Right lung (tissue), 5 donors: Measurements from ENCODE around the gene SLC16A9. TPM values are rescaled to one million over a fixed set of nuclear protein-coding genes. Genes with fewer than 3 reads are reported as not detected.

ENCODE experiments used
- DNase-seq, 2 donors: peaks; one replicate each; pipeline ENCODE4 v3.0.0-alpha.2; 2013
- polyA plus RNA-seq, 5 donors: library from polyadenylated mRNA; unstranded; fragments of 120-200 nt; gene quantifications; one replicate each; pipeline versions ENCODE4 v1.2.1 to v1.2.3, GENCODE V29; 2013; ENCODE audit warnings: inconsistent platforms in 1 of 5, low replicate concordance in 1 of 5; ENCODE audit not compliant: insufficient read length in 5 of 5, insufficient read depth in 1 of 5

The SLC16A9 gene
- polyA plus RNA-seq, 5 donors = 33.1 to 56.2 (median 41.5) TPM

DNA sequence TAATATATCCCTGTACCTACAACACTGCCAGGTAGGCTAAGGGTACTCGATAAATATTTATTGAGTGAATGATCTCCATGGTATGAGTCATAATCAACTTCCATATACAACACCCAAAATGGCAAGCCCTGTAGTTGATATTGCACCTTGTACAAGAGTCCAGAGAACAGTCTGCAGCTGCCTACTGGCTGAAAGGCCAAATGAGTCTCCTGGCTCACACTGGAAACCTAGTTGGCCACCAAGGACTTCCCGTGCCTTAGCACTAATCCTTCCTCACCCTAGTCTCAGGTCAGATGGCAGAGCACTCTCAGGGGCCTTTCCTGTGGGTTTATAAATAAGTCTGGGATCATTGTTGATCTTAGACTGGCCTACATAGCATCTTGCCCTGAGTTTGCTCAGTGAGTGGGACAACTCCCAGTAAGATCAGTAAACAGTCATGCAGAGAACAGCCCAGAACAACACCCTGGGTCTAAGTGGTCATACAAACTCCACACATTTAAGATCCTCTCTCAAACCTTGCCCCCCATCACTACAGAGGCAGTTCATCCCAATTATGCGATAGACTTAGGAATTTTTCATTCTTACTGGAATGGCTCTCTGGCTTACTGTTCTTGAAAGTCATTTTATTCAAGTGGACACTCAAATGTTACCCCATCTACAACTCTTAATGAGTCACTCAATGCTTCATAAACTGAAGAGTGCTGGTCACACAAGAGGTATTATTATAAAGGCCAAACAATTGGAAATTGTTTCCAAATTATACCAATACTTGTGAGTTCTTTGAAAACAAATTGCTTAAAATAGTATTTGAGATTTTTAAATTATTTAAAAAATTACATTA is 14.7 kb upstream of the SLC16A9 start:
- DNase-seq = no peak

- no peak for DNase-seq
Observed at GRCh38 chr10:59720377-59720776, 10.7 kb upstream of the SLC16A9 start.

DNA sequence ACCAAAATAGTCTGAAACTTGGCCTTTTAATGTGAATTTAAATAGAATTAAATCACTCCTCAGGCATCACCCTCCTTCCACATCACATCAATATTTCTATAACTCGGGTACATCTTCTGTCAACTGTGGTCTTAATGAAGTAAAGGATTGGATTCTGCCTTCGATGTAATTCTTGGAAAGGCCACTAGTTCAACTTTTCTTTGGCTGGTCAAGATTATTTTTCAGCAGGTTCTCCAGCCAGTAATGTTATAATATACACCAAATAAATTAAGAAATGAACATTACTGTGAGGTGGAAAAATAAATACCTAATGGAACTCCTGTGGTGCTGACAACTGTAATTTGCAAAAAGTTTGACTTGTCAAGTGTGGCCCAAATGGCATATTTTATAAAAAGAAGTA is 9.7 kb upstream of the SLC16A9 start:
- no peak for DNase-seq

DNA sequence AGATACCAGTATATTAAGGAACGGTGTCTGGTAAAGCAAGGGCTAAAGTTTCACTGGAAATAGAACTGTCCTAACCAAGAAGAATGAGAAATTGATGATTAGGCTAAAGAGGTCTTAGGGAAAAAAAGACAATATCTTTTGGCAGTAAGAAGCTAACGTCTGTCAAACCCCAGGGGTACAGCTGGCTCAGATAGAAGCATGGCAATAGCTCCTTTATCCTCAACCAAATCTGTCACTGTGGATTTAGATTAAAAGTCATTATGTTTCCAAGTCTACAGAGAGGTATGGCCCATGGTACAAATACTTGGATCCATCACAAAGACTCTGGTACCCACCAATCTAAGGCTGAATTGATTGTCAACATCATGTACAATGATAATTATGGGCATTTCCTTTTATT is 8.6 kb upstream of the SLC16A9 start:
- DNase-seq = no peak

GRCh38 chr10:59713196-59713821 is 3.7 kb upstream of the SLC16A9 start:
- DNase-seq = no peak

- no peak for DNase-seq
Observed at GRCh38 chr10:59711871-59712494, 2.3 kb upstream of the SLC16A9 start.

DNA sequence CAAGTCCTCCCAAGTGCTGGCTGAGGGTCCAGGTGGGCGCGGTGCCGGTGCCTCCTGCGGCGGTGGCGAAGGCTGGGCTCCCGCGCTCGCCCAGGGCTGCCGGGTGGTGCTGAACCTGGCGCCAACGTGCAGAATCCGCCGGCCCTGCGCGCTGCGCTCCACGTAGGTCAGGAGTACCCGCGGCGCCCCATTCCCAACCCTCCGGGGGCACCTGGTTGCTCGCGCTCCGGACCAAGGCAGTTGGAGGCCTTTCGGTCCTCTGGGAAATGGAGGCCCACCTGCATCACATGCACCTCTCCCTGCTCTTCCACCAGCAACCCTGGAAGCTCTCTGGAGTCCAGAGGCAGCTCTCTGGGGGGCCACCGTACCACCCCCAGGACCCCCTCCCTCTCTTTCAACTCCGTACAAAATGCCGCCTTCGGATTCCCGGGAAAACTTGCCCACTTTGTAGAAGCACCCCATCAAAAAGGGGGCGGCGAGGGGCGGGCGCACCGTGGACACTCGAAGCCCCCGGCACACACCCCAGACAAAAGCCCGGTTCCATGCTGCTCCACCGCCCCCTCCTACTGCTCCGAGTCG is 745 bp downstream of the SLC16A9 start:
- peak in 1 of 2 donors; percentile 27 for DNase-seq

DNA sequence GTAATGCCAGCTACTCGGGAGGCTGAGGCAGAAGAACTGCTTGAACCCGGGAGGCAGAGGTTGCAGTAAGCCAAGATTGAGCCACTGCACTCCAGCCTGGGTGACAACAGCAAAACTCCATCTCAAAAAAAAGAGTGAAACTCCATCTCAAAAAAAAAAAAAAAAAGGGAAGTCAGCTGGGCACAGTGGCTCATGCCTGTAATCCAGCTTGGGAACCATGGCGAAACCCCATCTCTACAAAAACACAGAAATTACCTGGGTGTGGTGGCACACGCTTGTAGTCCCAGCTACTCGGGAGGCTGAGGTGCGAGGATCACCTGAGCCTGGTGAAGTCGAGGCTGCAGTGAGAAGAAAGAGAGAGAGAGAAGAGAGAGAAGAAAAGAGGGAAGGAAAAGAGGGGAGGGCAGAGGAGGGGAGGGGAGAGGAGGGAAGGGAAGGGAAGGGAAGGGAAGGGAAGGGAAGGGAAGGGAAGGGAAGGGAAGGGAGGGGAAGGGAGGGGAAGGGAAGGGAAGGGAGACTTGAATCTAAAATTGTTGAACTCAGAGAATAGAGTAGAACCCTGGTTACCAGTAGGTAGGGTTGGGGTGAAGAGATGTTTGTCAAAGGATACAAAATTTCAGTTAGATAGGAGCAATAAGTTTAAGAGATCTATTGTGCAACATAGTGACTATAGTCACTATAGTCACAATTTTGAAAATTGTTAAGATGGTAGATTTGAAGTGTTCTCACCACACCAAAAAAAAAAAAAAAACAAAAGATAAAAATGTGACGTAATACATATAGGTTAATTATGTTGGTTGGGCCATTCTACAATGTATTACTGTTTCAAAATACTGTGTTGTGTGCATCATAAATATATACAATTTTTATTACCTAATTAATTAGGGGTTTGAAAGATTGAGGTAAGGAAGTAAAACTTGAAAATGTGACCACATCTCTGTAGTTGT is 2.5 kb downstream of the SLC16A9 start:
- DNase-seq = no peak

GRCh38 chr10:59705931-59706330 is 3.7 kb downstream of the SLC16A9 start:
- no peak for DNase-seq

GRCh38 chr10:59704630-59705029 is 5.0 kb downstream of the SLC16A9 start:
- no peak for DNase-seq

- no peak for DNase-seq
Observed at GRCh38 chr10:59702347-59702746, 7.3 kb downstream of the SLC16A9 start.

DNA sequence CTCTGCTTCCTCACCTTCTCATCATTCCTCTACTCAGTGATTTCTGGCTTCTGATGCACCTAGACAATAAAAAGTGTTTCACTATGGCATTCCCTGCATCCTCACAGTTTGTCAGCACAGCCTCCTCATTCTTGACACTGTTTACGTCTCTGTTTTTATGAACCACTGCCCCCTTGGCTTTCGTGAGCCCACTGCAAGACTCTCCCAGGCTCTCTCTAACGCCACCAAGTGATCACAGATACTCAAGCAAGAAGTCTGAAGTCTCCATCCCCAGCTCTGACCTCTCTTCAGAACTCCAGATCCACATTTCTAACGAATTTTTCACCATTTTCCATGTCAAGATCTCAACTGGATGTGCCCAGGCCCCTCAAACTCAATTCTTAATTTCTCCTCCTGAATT is 8.9 kb downstream of the SLC16A9 start:
- DNase-seq = no peak

- DNase-seq = no peak
Observed at GRCh38 chr10:59698326-59698725, 11.3 kb downstream of the SLC16A9 start.

DNA sequence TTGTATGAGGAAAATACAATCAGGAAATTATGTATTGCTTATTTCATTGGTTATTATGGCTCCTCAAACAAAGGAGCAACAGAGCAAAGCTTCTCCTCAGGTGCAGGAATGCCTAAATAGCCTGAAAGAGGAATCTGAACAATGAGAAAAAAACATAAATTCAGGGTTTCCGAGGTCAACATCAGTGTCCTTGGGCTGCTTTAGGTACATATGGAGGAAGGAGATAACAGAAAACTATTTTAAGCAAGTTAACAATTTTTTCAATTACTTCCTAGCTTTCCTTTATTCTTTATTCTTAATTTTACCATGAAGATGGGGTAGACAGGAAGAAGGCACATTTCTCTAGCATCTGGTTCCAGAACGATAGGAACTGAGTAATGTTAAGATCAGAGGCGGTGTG is 14.0 kb downstream of the SLC16A9 start:
- no peak for DNase-seq

DNA sequence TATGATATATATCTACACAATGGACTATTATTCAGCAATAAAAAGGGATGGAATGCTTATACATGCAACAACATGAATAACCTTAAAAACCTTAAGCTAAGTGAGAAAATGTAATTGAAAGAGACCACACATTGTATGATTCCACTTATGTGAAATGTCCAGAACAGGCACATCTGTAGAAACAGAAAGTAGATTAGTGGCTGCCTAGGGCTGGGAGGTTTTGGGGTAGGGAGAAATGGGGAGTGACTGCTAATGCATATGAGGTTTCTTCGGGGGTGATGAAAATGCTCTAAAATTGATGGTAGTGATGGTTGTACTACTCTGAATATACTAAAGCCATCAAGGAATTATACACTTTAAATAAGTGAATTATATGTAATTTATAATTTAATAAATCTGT is 14.7 kb downstream of the SLC16A9 start:
- DNase-seq = no peak

- DNase-seq = no peak
Observed at GRCh38 chr10:59692113-59692512, 17.5 kb downstream of the SLC16A9 start.

GRCh38 chr10:59688921-59689351 is 20.7 kb downstream of the SLC16A9 start:
- no peak for DNase-seq

- no peak for DNase-seq
Observed at GRCh38 chr10:59687657-59688056, 22.0 kb downstream of the SLC16A9 start.

DNA sequence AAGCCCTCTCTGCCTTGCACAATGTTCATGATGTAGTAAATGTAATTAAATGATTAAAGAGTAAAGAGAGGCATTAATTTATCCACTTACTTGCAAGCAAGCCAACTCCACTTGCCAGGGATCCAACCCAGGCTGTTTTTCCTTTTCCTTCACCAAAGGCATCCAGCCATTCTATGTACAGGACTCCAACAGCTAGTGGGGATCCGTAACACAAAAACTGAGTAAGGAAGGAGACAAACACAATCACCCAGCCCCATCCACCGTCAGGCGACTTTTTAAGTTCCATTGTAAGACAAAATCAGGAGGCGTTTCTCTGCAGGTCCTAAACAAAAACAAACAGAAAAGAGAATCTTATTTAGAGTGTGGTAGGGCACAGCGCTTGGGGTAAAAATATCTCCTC is 25.6 kb downstream of the SLC16A9 start:
- no peak for DNase-seq

DNA sequence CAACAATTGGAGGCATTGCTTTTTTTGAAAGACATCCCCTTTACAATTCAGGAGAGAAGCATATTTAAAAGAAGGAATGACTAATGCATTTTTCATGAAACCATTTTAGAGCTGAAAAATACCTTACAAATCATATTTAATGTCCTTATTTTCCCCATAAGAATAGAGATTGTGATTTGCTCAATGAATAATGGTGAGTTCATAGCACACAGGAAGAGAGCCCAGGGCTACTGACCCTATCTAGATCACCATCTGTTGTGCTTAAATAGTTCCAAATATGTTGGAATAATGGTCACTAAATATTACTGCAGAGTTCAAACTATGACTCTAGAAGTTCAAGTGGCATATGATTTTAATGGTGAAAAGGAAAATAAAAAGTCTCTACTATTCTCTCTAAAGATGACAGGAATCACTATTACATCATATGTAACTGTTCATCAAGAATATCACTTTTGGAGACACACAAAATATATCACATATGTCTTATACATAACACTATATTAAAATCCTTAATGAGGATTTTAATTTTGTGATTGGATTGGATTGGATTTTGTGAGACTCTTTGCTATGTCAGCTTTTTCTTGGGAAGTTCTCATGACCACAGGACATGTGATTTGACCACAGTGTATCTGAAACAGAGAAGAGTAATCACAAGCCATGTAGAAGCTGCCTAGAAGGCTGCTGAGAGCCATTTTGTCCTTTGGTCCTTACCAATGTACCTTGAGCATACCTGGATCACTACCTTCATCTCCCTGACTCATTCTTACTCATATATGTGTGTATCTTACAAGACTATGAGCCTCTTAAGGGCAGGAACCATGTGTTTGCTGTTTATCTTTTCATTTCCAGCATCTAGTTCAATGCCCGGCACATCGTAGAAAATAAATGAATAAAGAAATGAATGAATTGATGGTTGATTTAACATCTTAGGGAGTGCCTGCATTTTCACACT is 26.4 kb downstream of the SLC16A9 start:
- no peak for DNase-seq
